LNCAP (cell line): ENCODE results near the gene AMBRA1.

Experiments
- CTCF ChIP-seq: fragments of 450-650 bp; IDR thresholded peaks from 2 replicates; pipeline ENCODE4 v1.5.1; 2017; ENCODE audit warnings: mild to moderate bottlenecking

The AMBRA1 gene

GRCh38 chr11:46593550-46594373 lies at the start of gene AMBRA1:
Gene AMBRA1, minus strand, starts transcription at chr11:46594023. Its CDS starts 45,643 bp downstream, at chr11:46548380.
- TF ChIP-seq CTCF = no peak

- no peak for TF ChIP-seq CTCF
Measured at GRCh38 chr11:46643531-46643930, 49.7 kb upstream of the AMBRA1 start.

GRCh38 chr11:46642627-46643335 lies 49.0 kb upstream of the AMBRA1 start:
- TF ChIP-seq CTCF = no peak

- TF ChIP-seq CTCF = no peak
Measured at GRCh38 chr11:46641639-46642038, 47.8 kb upstream of the AMBRA1 start.

GRCh38 chr11:46640036-46640788 lies 46.4 kb upstream of the AMBRA1 start:
- TF ChIP-seq CTCF = no peak

- TF ChIP-seq CTCF = no peak
Measured at GRCh38 chr11:46639197-46639839, 45.5 kb upstream of the AMBRA1 start.

- no peak for TF ChIP-seq CTCF
Measured at GRCh38 chr11:46637546-46637945, 43.7 kb upstream of the AMBRA1 start.
